ENCODE data around the gene ULK2. TPM values are rescaled to one million over a fixed set of nuclear protein-coding genes. Genes with fewer than 3 reads are reported as not detected.
A peak's percentile ranks its signal among the peaks of the same experiment; 100 is the strongest.

Gene ULK2
- total RNA-seq, 2 donors from 2014 or later = 19.5 to 33.7 TPM

DNA sequence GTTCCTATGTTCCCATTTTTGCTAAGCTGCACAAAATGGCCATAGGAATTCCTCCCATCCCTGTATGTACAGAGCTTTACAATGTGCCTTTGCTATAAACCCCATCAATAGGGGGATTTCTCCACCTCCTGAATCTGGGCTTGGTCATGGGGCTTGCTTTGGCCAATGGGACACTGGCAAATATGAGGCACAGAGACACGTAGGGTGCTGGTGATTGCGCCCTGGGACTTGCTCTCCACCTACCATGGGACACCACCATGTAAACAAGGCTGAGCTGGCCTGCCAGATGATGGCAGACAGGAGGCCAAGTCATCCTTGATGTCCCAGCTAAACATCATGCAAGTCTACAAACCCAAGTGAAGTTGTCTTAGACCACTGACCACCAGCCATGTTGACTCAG, 104.3 kb downstream of the ULK2 start:
- Histone ChIP-seq H3K9ac (ENCODE audit: extremely low read depth, low read length, poor library complexity, severe bottlenecking) (no peak overlapping the region), H3K27me3 (ENCODE audit: control insufficient read depth, insufficient read depth, low read length, poor library complexity, severe bottlenecking) (no peaks in the 10 kb centered on the region), H3K9me3 (ENCODE audit: control insufficient read depth, low read length) (no peaks in the 10 kb centered on the region), H3K36me3 (ENCODE audit: control insufficient read depth, insufficient read depth, low read length) (no peaks in the 10 kb centered on the region), H3K27ac (ENCODE audit: low read depth, low read length) (no peak overlapping the region), H3K4me3 (ENCODE audit: low read length) (no peak overlapping the region), H3K4me1 (ENCODE audit: control insufficient read depth, insufficient read depth, low read length) (no peaks in the 10 kb centered on the region)
- Mint-ChIP-seq H3K4me3 (no peak overlapping the region), H3K9me3 (no peaks in the 10 kb centered on the region), H3K4me1 (no peaks in the 10 kb centered on the region), H3K27me3 (ENCODE audit: insufficient read depth) (peaks cover 3% of the 10 kb centered on the region), H3K36me3 (ENCODE audit: low read depth) (no peaks in the 10 kb centered on the region), H3K27ac (no peak overlapping the region)
- 95 to 100% methylated on average over 2 of the region's 2 CpGs for WGBS, 2 experiments (ENCODE audit: insufficient coverage in 1 of 2, insufficient read length in 1 of 2)
- no peak for DNase-seq
- TF ChIP-seq, protein P1, sequence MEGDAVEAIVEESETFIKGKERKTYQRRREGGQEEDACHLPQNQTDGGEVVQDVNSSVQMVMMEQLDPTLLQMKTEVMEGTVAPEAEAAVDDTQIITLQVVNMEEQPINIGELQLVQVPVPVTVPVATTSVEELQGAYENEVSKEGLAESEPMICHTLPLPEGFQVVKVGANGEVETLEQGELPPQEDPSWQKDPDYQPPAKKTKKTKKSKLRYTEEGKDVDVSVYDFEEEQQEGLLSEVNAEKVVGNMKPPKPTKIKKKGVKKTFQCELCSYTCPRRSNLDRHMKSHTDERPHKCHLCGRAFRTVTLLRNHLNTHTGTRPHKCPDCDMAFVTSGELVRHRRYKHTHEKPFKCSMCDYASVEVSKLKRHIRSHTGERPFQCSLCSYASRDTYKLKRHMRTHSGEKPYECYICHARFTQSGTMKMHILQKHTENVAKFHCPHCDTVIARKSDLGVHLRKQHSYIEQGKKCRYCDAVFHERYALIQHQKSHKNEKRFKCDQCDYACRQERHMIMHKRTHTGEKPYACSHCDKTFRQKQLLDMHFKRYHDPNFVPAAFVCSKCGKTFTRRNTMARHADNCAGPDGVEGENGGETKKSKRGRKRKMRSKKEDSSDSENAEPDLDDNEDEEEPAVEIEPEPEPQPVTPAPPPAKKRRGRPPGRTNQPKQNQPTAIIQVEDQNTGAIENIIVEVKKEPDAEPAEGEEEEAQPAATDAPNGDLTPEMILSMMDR (conservative IDR thresholded peaks at IDR 0.05) = no peak

DNA sequence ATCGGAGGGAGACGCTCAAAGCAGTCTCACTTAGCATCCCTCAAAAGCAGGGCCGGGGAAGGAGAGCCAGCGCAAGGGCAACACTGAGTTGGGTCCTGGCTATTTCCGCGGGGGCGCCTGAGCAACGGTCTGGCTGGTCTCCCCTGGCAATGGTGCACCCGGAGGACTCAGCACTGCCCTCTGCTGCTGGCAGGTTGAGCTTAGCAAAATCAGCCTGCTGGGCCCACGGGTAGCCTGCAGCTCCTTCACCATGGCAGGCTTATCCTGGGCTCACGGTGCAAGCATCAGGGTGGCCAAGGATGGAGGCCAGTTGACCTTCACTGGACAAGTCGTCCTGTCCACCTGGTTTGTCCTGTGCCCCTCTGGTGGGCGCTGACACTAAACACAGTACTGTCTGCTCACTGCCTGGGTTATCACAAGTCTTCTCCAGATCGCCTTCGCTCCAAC, 105.2 kb downstream of the ULK2 start:
- no peaks in the 10 kb centered on the region for H3K36me3 Mint-ChIP-seq (ENCODE audit: low read depth)

DNA sequence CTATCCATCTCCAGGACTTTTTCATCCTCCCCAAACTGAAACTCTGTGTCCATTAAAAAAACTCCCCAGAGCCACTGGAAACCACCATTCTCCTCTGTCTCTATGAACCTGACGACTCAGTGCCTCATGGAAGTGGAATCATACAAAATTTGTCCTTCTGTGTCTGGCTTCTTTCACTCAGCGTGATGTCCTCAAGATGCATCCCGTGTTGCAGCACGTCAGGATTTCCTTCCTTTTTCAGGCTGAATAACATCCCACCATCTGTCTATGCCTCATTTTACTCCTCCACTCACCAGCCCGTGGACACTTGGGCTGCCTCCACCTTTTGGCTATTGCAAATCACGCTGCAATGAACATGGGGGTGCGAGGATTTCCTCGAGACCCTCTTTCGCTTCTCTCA, 107.0 kb downstream of the ULK2 start:
- no peak overlapping the region for H3K27ac ChIP-seq (ENCODE audit: low read depth, low read length)
- WGBS, 2 experiments (ENCODE audit: insufficient coverage in 1 of 2, insufficient read length in 1 of 2) = 90% methylated on average over 9 of the region's 9 CpGs
- no peak overlapping the region for H3K27ac Mint-ChIP-seq
- H3K4me1 ChIP-seq (ENCODE audit: control insufficient read depth, insufficient read depth, low read length) = no peaks in the 10 kb centered on the region
- TF ChIP-seq, protein P1 (conservative IDR thresholded peaks at IDR 0.05) = no peak
- peaks cover 4% of the 10 kb centered on the region for H3K4me1 Mint-ChIP-seq
- H3K27me3 Mint-ChIP-seq (ENCODE audit: insufficient read depth) = peaks cover 3% of the 10 kb centered on the region
- no peak for DNase-seq
- no peak overlapping the region for H3K9ac ChIP-seq (ENCODE audit: extremely low read depth, low read length, poor library complexity, severe bottlenecking)
- no peak overlapping the region for H3K4me3 Mint-ChIP-seq
- H3K4me3 ChIP-seq (ENCODE audit: low read length) = no peak overlapping the region
- no peaks in the 10 kb centered on the region for H3K36me3 Mint-ChIP-seq (ENCODE audit: low read depth)
- no peaks in the 10 kb centered on the region for H3K9me3 ChIP-seq (ENCODE audit: control insufficient read depth, low read length)
- no peaks in the 10 kb centered on the region for H3K9me3 Mint-ChIP-seq
- H3K36me3 ChIP-seq (ENCODE audit: control insufficient read depth, insufficient read depth, low read length) = no peaks in the 10 kb centered on the region
- no peaks in the 10 kb centered on the region for H3K27me3 ChIP-seq (ENCODE audit: control insufficient read depth, insufficient read depth, low read length, poor library complexity, severe bottlenecking)

More for the DNA sequence above, 105.2 kb downstream of the ULK2 start:
- no peaks in the 10 kb centered on the region for H3K36me3 ChIP-seq (ENCODE audit: control insufficient read depth, insufficient read depth, low read length)
- no peaks in the 10 kb centered on the region for H3K4me1 ChIP-seq (ENCODE audit: control insufficient read depth, insufficient read depth, low read length)
- no peak overlapping the region for H3K27ac ChIP-seq (ENCODE audit: low read depth, low read length)
- 31 to 39% methylated on average over 11 to 15 of the region's 15 CpGs for WGBS, 2 experiments (ENCODE audit: insufficient coverage in 1 of 2, insufficient read length in 1 of 2)
- H3K4me1 Mint-ChIP-seq = no peaks in the 10 kb centered on the region
- H3K9me3 ChIP-seq (ENCODE audit: control insufficient read depth, low read length) = no peaks in the 10 kb centered on the region
- H3K4me3 ChIP-seq (ENCODE audit: low read length) = no peak overlapping the region
- no peaks in the 10 kb centered on the region for H3K27me3 ChIP-seq (ENCODE audit: control insufficient read depth, insufficient read depth, low read length, poor library complexity, severe bottlenecking)
- H3K4me3 Mint-ChIP-seq = no peak overlapping the region
- H3K9ac ChIP-seq (ENCODE audit: extremely low read depth, low read length, poor library complexity, severe bottlenecking) = no peak overlapping the region
- no peak overlapping the region for H3K27ac Mint-ChIP-seq
- TF ChIP-seq, protein P1 (conservative IDR thresholded peaks at IDR 0.05) = peak; percentile 90
- peaks cover 3% of the 10 kb centered on the region for H3K27me3 Mint-ChIP-seq (ENCODE audit: insufficient read depth)
- no peaks in the 10 kb centered on the region for H3K9me3 Mint-ChIP-seq
- peak; percentile 99 for DNase-seq

Measured in endodermal cell (in vitro differentiated cells).